Middle frontal gyrus (tissue), 1 donor: ENCODE results near the gene NPBWR2.
"Not testable (repeated sequence)": the region's sequence is repeated elsewhere in the genome, so short reads cannot be mapped to it uniquely, and the experiment has no call there.

Source experiments
- DNase-seq: peaks from one replicate; pipeline ENCODE4 v3.0.0-alpha.2; 2015; ENCODE audit warnings: low spot score; ENCODE audit errors: extremely low spot score

Gene NPBWR2

GRCh38 chr20:64119301-64119680 is 11.9 kb upstream of the NPBWR2 start:
- no peak for DNase-seq

DNA sequence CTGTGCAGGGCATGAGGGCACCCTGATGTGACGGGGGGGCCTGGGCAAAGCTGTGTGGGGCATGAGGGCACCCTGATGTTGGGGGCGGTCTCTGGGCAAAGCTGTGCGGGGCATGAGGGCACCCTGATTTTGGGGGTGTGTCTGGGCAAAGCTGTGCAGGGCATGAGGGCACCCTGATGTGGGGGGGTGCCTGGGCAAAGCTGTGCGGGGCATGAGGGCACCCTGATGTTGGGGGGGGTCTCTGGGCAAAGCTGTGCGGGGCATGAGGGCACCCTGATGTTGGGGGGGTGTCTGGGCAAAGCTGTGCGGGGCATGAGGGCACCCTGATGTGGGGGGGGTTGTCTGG is 10.0 kb upstream of the NPBWR2 start:
- not testable (repeated sequence) for DNase-seq

DNA sequence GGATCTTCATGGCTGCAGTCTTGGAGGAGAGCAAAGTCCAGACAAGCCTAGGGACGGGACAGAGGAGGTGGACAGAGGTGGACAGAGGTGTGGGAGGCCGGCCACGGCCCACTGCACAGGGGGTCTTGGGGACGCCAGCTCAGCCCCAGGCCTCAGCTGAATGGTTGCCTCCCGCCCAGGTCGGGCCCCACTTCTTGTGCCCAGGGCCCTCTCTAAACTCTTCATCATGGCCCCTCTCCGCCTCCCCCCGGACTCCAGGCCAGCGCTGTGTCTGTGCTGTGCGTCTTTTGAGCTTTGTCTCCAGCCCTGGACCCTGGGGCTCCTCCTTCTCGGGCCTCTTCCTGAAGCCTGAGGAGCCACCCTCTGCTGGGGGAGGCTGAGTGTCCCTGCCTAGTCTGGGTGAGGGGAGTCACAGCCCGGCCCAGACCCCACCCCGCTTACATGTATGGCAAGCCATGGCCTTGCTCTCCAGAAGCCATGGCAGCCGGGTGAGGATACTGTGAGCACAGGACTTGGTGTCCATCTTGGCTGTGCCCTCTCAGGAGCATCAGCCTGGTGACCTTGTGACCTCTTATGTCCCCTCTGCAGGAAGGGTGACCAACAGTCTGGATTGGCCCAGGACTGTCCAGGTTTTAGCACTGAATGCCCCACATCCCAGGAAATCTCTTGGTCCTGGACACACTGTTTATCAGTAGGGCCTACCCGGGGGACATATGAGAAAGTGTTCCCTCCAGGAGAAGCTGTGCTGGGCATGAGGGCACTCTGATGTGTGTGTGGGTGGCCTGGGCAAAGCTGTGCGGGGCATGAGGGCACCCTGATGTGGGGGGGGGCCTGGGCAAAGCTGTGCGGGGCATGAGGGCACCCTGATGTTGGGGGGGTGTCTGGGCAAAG is 9.4 kb upstream of the NPBWR2 start:
- no peak for DNase-seq

DNA sequence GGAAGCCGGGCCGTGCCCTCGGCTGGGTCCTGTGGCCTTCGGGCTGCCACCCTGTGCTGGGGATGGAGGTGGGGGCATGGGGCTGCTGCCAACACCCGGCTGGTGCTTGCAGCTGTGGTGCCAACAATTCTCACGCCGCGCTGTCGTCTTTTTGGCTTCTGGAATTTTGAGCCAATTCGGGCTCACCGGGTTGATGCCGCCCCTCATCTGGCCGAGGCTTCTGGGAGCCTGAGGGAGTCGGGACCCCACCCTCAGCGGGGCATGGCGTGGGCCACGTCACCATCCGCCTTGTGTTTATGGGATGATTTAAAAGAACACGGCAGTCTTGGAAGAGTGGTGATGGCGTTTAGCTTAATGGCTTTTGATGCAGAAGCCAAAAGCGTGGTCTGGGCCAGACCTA is 8.7 kb upstream of the NPBWR2 start:
- no peak for DNase-seq

DNA sequence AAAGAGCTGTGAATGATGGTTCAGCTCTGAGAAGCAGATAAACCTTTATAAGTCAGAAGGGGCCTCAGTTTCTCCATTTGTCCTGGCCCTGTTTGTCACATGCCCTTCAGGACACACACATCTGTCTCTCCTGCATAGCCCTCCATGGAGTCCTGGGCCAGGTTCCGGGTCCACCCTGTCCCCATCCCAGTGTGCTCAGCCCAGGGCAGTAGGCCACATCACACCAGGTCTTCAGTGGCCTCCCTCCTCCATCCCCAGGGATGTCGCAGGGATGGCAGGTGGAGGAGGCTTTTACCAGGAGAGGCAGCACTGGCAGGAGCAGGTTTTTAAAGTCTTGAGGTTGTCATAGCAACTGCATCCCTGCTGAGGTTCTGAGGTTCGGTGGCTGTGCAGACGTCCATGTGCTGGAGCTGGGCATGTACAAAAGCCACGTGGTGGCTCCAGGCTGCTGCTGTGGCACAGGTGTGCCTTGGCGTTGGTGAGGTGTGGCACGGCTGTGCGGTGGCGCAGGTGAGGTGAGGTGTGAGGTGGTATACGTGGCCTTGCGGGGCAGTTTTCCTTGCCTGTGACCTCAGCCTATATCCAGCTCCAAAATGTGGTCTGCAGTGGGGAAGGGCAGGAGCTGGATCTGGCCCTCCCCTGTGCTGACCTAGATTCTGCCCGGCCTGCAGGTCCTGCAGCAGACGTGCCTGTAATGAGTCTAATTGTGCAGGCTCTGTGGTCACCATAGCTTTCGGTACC is 8.0 kb upstream of the NPBWR2 start:
- DNase-seq: no peak

GRCh38 chr20:64114356-64114971 is 7.1 kb upstream of the NPBWR2 start:
- DNase-seq: no peak

GRCh38 chr20:64113796-64114355 is 6.5 kb upstream of the NPBWR2 start:
- DNase-seq: no peak

GRCh38 chr20:64113444-64113775 is 6.0 kb upstream of the NPBWR2 start:
- DNase-seq: no peak

DNA sequence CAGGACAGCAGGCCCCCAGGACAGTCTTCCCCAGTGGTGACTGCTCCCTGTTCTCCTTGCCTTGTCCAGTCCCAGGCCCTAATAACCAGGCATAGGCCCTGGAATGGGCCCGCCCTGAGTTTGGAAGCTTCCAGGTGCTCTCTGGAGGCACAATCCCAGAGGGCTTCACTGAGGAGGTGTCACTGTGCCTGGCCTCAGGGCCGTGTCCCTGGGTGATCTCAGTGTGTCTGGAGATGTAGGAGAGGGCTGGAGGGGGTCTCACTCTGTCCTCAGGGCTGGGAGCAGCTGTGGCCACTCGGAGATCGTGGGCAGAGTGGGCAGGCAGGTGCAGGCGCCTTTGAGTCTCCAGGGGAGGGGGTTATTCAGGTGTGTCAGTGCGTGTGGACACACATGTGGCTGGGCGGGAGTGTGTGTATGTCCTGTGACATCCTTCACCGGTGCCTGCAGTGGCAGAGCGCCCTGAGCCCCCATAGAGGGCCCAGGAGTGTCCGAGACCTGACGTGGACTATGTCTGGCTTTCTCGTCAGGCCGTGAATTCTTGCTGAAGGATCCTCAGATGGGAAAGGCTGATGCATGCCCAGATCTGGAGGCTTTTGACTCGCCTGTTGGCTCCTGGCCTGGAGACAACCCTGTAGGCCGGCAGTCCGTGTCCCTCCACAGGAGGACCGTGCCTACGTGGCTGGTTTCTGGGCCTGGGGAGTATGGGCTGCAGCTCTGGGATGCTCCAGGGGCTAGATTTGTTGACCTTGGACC is 5.5 kb upstream of the NPBWR2 start:
- DNase-seq: no peak

DNA sequence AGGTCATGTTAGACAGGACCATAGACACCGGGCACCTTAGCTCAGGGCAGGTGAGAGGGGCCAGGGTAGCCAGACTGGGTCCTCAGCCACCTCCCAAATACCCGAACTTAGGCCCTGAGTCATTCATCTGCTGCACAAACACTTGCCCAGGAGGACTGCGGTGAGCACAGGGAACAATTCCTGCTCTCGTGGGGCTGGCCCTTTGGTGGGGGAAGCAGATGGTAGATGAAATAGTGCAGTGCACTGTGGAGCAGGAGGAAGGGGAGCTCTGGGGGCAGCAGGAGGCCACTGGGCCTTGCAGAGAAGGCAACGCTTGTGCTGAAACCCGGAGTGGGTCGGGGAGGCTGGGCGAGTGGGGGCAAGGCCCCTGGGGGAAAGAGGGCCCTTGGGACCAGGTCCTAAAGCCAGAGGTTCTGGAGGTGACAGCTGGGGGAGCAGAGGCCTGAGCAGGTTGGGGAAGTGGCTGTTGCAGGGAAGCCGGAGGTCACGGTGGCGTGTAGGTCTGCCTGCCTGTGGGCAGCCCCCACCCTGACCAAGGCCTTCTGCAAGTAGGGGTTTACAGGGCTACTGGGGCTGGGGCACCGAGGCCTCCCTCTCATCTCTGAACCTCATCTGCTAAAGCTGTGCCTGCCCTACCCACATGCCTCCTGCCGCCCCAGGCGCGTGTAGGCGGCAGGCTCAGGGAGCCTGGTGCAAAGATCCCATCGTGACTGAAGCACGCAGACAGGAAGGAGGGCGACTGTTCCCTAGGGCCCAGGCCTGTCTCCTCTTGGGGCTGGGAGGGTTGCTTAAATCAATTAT is 4.7 kb upstream of the NPBWR2 start:
- DNase-seq: no peak

DNA sequence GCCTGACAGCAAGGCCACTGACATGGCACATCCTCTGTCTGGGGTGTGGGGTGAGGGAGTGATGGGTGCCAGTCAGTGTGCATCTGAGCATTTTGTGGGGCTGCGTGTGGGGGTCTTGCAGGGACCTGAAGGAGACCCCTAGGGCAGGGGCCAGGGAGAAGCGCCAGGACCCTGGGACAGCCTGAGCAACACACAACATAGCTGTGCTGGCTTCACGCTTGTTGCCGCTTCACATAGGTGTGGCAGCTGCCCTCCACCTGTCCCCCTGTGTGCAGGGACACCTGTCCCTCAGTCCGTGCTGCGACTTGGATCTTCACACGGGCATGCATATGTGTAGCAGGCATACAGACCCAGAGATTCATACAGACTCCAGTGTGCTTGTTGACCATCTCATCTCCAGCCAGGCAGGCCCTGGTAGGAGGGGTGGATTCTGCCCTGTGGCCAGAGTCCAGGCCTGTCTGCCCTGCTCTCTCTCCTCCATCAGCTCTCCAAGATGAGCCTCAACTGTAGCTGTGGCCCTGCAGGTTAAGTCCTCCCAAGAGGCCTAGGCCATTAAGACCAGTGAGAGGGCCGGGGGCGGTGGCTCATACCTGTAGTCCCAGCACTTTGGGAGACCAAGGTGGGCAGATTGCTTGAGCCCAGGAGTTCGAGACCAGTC is 3.2 kb upstream of the NPBWR2 start:
- DNase-seq: no peak

DNA sequence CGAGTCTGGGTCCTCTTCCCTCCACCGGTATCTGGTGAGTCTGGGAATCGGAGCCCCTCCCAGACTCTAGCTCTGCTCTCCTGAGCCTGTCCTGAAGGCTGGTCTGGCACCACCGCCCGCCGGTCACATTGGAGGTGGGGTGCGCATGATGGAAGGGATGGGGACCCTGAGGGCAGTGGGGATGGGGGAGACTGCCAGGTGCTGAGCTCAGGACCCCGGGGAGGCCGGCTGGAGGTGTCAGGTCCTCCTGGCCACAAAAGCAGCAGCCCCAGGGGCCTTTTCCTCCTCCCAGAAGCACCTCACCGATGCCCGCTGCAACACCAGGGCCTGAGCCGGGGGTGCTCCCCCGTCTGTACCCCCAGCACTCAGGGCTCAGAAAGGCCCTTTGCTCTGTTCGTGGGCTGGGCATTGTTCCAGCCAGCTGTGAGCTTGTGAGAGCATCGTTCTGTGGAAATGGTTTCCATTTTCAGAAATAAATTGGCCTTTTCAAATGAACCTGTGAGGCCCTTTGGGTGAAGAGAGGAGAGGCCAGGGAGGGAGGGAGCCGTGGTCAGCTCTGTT is 2.5 kb upstream of the NPBWR2 start:
- no peak for DNase-seq

DNA sequence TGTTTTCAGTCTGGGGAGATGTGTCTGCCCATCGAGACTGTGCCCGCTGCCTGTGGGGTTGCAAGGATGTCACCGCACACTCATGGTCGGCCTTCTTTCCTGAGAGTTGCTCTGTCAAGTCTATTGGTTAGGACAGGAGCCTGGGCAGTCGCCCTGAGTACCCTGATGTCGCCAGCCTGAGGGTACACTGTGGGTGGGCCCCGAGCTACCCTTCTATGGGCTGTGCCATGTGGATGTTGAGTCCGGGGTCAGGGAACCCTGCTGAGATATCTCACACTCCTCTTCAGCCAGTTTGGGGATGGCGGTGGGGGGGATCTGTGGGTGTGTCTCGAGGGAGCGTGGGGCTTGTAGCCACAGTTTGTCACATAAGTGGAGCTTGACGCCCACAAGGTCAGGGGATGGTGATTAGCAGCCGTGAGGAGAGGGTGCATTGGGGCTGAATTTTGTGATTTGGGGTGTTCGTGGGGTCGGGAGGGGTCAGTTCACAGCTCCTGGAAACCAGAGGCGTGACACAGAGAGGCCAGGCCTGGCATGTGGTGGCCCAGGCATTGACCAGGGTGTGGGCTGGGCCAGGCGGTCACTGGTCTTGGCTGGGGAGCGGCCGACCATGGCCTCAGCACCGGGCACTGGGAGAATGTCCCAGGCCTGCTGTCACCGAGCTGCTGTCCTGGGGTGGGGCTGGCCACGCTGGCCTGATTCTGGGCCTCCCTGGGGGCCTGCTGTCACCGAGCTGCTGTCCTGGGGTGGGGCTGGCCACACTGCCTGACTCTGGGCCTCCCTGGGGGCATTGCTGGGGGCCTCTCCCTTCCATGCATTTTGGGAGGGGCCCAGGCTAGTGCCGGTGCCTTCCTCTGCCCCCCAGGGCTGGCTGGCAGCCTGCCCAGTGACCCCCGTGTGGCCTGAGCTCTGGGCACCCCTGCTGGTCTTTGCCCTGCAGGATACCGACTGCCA is 1.6 kb upstream of the NPBWR2 start:
- no peak for DNase-seq

- no peak for DNase-seq
These were observed 532 bp upstream of the NPBWR2 start for GRCh38 chr20:64107736-64108457.

DNA sequence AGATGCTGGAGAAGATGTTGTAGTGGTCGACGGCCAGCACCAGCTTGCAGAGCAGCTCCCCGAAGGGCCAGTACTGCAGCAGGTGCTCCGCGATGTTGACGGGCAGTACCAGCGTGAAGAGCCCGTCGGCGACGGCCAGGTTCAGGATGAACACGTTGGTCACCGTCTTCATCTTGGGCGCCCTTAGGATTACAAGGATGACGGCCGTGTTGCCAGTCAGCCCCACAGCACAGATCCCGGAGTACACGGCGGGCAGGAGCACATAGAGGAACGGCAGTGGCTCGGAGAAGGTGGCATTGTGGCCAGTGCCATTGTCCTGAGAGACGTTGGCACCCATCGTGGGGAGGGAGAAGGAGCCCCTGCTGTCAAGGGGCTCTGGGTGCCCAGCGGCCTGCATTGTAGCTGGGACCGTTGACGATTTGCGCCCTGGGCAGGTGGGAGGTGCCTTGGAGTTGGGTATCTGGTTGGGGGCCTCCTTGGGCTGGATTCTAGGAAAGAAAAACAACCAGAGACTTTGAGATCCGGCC is 867 bp downstream of the NPBWR2 start:
- DNase-seq: no peak

DNA sequence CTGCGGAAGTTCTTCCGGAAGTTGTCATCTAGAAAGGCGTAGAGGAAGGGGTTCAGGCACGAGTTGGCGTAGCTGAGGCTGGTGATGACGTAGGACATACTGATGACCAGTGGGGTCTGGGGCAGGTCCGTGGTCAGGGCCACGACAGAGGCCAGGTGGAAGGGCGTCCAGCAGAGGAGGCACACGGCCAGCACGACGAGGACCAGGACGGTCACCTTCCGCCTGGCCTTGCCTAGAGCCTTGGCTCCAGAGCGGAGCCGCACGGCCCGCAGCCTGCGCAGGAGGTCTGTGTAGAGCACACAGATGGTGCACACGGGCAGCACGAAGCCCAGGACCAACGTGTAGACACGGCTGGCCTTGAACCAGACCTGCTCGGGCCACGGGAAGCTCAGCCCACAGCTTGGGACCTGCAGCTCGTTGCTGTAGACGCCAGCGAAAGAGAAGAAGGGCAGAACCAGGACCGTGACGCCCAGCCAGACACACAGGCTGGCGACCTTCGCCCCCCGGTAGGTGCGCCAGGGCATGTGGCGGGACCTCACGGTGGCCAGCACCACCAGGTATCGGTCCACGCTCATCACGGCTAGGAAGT is 1.4 kb downstream of the NPBWR2 start:
- no peak for DNase-seq

DNA sequence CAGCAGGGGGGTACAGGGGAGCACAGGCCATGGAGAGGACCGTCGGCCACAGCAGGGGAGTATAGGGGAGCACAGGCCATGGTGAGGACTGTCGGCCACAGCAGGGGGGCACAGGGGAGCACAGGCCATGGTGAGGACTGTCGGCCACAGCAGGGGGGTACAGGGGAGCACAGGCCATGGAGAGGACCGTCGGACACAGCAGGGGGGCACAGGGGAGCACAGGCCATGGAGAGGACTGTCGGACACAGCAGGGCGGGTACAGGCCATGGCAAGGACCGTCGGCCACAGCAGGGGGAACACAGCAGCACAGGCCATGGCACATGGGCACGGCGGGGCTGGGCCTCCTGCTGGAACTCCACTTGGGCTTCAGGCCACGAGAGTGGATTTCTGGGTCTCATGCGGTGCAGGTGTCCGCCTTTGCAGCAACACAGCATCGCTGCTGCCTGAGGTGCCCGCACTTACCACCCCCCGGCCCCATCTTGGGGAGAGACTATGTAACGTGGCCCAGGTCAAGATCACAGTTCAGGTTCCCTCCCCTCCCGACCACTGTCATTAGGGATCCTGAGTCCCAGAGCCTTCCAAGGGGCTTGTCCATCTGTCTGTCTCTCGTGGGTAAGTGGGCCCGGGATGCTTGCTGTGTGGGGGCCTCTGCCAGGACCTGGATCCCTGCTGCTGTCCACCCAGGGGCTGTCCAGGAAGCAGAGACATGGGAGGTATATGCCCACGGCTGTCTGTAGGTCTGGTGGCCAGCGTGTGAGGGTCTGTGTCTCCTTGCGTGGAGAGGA is 2.5 kb downstream of the NPBWR2 start:
- no peak for DNase-seq
